GM11168 (cell line): ENCODE data around the gene VOPP1.
"Not testable (repeated sequence)": the region's sequence is repeated elsewhere in the genome, so short reads cannot be mapped to it uniquely, and the experiment has no call there.

Experiments
- in situ Hi-C: fragments of 300-500 bp; cut with MboI; formaldehyde crosslinking; loops from one replicate; pipeline ENCODE4 v1.12.0; 2022; ENCODE audit warnings: low sequenced_read_pairs; ENCODE audit not compliant: unreplicated experiment

Gene VOPP1

GRCh38 chr7:55475855-55476803 is 96.2 kb downstream of the VOPP1 start:
- in situ Hi-C loops = no loop called here

- in situ Hi-C loops = no loop called here
Measured at GRCh38 chr7:55474944-55475854, 97.1 kb downstream of the VOPP1 start.

- in situ Hi-C loops = no loop called here
Measured at GRCh38 chr7:55473932-55474331, 98.4 kb downstream of the VOPP1 start.

GRCh38 chr7:55472928-55473725 is 99.2 kb downstream of the VOPP1 start:
- in situ Hi-C loops = no loop called here

GRCh38 chr7:55472406-55472805 is 99.9 kb downstream of the VOPP1 start:
- in situ Hi-C loops = not testable (repeated sequence)

GRCh38 chr7:55471594-55471993 is 100.7 kb downstream of the VOPP1 start:
- in situ Hi-C loops = not testable (repeated sequence)

- in situ Hi-C loops = no loop called here
Measured at GRCh38 chr7:55470261-55470660, 102.0 kb downstream of the VOPP1 start.

- in situ Hi-C loops = no loop called here
Measured at GRCh38 chr7:55469721-55470120, 102.6 kb downstream of the VOPP1 start.

- in situ Hi-C loops = no loop called here
Measured at GRCh38 chr7:55469271-55469681, 103.0 kb downstream of the VOPP1 start.

- in situ Hi-C loops = no loop called here
Measured at GRCh38 chr7:55468495-55468894, 103.8 kb downstream of the VOPP1 start.

GRCh38 chr7:55467047-55467593 is 105.2 kb downstream of the VOPP1 start:
- in situ Hi-C loops = no loop called here

- in situ Hi-C loops = no loop called here
Measured at GRCh38 chr7:55465691-55466090, 106.6 kb downstream of the VOPP1 start.

GRCh38 chr7:55464422-55464821 is 107.9 kb downstream of the VOPP1 start:
- in situ Hi-C loops = no loop called here

GRCh38 chr7:55463686-55464262 is 108.5 kb downstream of the VOPP1 start:
- in situ Hi-C loops = no loop called here

- in situ Hi-C loops = no loop called here
Measured at GRCh38 chr7:55458351-55458750, 114.0 kb downstream of the VOPP1 start.

GRCh38 chr7:55457801-55458200 is 114.5 kb downstream of the VOPP1 start:
- in situ Hi-C loops = no loop called here

- in situ Hi-C loops = no loop called here
Measured at GRCh38 chr7:55452971-55453370, 119.3 kb downstream of the VOPP1 start.

GRCh38 chr7:55449992-55450535 is 122.2 kb downstream of the VOPP1 start:
- in situ Hi-C loops = no loop called here
